ENCODE data around the gene SHMT2. TPM values are rescaled to one million over a fixed set of nuclear protein-coding genes. Genes with fewer than 3 reads are reported as not detected.

Gene SHMT2
- total and polyA plus RNA-seq, 2 of the 4 experiments (the other 2 are of a cell fraction) = 266 to 364 TPM

DNA sequence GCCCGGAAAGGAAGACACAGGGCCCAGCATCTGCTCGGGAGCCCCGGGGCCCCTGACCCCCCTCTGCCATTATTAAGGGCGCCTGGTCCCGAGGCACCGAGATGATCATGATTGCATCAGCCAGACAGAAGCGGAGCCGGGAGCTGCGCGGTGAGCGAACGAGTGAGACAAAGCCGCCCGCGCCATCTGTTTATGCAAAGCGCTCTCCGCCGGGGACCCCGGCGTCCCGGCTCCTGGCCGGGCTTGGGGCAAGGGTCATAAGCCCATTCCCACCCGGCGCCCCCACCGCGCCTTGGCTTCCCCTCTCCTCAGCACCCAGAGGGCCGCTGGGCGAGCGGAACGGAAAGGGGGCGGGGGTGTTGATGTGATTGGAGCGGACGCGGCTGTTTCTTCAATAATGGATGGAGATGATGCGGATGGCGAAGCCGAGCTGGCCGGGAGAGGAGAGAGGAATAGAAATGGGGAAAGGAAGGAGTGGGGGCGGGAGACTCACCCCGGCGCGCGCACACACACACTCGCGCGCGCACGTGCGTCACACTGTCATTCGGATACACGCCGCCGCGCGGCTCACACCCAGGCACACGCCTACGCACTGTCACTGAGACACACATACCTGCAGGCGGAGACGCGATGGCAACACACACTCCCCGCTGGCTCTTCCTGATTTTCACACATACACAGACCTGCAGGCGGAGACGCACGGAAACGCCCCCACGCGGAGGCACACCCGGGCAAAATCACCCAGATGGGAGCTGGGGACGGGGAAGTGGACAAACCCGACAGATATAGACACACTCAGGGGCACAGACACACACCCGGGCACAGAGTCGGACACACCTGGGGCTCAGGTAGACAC is 10.8 kb downstream of the SHMT2 start:
- in situ Hi-C loops (cut with MboI; ENCODE audit: low sequenced_read_pairs) = no loop called here

More for the DNA sequence above, 10.8 kb downstream of the SHMT2 start:
- peak overlapping the region; percentile 73 for H3K27ac ChIP-seq (ENCODE audit: insufficient read depth, low read length)
- peak overlapping the region; percentile 98 for H3K23ac ChIP-seq (ENCODE audit: low read depth, low read length)
- H3K9me3 ChIP-seq (ENCODE audit: control insufficient read depth, insufficient read depth, low read length) = no peaks in the 10 kb centered on the region
- WGBS, 2 experiments (ENCODE audit: extremely low coverage in 2 of 2, insufficient read length in 1 of 2) = 1% methylated on average over 21 of the region's 72 CpGs; no CpG with 5 or more reads in 1 of the 2 experiments
- peak overlapping the region; percentile 93 for H3K9ac ChIP-seq (ENCODE audit: low read depth, low read length)
- TF ChIP-seq SMC3 (IDR thresholded peaks at IDR 0.05; ENCODE audit: low read depth, low read length) = no peak
- TF ChIP-seq RCOR1 (IDR thresholded peaks at IDR 0.05; ENCODE audit: insufficient replicate concordance, low read length) = no peak
- no peak for TF ChIP-seq RFX5 (IDR thresholded peaks at IDR 0.05; ENCODE audit: low read depth, low read length)
- TF ChIP-seq BHLHE40 (IDR thresholded peaks at IDR 0.05; ENCODE audit: low read depth, low read length) = peak; percentile 93
- TF ChIP-seq NFE2L2 (IDR thresholded peaks at IDR 0.05; ENCODE audit: low read depth, low read length) = no peak
- TF ChIP-seq, protein P1, sequence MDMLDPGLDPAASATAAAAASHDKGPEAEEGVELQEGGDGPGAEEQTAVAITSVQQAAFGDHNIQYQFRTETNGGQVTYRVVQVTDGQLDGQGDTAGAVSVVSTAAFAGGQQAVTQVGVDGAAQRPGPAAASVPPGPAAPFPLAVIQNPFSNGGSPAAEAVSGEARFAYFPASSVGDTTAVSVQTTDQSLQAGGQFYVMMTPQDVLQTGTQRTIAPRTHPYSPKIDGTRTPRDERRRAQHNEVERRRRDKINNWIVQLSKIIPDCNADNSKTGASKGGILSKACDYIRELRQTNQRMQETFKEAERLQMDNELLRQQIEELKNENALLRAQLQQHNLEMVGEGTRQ (IDR thresholded peaks at IDR 0.05; ENCODE audit: low read depth, low read length) = no peak
- no peak for TF ChIP-seq CHD1 (IDR thresholded peaks at IDR 0.05; ENCODE audit: low read depth, low read length)
- peak; percentile 84 for TF ChIP-seq CEBPB (IDR thresholded peaks at IDR 0.05; ENCODE audit: low read depth, low read length)
- peak; percentile 95 for TF ChIP-seq MXI1 (IDR thresholded peaks at IDR 0.05; ENCODE audit: borderline replicate concordance, low read depth, low read length)
- peak; percentile 29; the same call in 1 of the 2 replicates for TF ChIP-seq POLR2A (IDR thresholded peaks at IDR 0.05; ENCODE audit: low read depth, low read length)
- H3K14ac ChIP-seq (replicated peaks; ENCODE audit: low read depth, low read length) = peak overlapping the region; percentile 94
- peak overlapping the region; percentile 55 for H3K4me3 ChIP-seq (ENCODE audit: insufficient read depth, low read depth, low read length)
- peaks cover 7% of the 10 kb centered on the region; the same call in 1 of the 2 replicates for H3K9me1 ChIP-seq (ENCODE audit: insufficient read depth, low read length)
- BruUV-seq (replicated peaks) = no TSS peak
- H2BK15ac ChIP-seq (ENCODE audit: low read depth, low read length) = 0 out of 3 replicates have a peak overlapping the region, but pooled peaks have one; percentile 16
- peaks cover 0 to 10% of the 10 kb centered on the region in 2 experiments; a peak in 1 of 4 replicates for H3K79me1 ChIP-seq (ENCODE audit: low read depth in 1 of 2, low read length in 2 of 2)
- peaks cover 3% of the 10 kb centered on the region; the same call in 1 of the 2 replicates for H3K36me3 ChIP-seq (ENCODE audit: control insufficient read depth, insufficient read depth, low read length)
- peak overlapping the region; percentile 23; the same call in 1 of the 2 replicates for H3K18ac ChIP-seq (ENCODE audit: low read depth, low read length)
- peaks cover 6% of the 10 kb centered on the region; the same call in 1 of the 2 replicates for H3K27me3 ChIP-seq (ENCODE audit: control insufficient read depth, insufficient read depth, low read length)
- peak overlapping the region; percentile 60 for H2BK5ac ChIP-seq (ENCODE audit: low read depth, low read length, poor library complexity, severe bottlenecking)
- H2AFZ ChIP-seq (replicated peaks; ENCODE audit: low read length, poor library complexity) = peak overlapping the region; percentile 92
- H2BK20ac ChIP-seq (ENCODE audit: low read depth, low read length) = no peak overlapping the region; the same call in 1 of the 2 replicates
- H4K91ac ChIP-seq (ENCODE audit: insufficient read depth, low read depth, low read length) = peak overlapping the region; percentile 94
- H2BK120ac ChIP-seq (ENCODE audit: low read depth, low read length) = peak overlapping the region; percentile 66
- peaks cover 17% of the 10 kb centered on the region for H3K4me1 ChIP-seq (ENCODE audit: control insufficient read depth, insufficient read depth, low read length)
- DNase-seq (peak; percentile 60), ATAC-seq (ENCODE audit: low read depth) (peak; percentile 9)
- peak overlapping the region; percentile 98 for H3K4ac ChIP-seq (ENCODE audit: low read depth, low read length)
- peak overlapping the region; percentile 92 for H3K4me2 ChIP-seq (ENCODE audit: low read depth, low read length)
- peaks cover 42% of the 10 kb centered on the region; the same call in 1 of the 2 replicates for H4K20me1 ChIP-seq (ENCODE audit: insufficient read depth, low read length)
- peak overlapping the region; percentile 93 for H2AK5ac ChIP-seq (ENCODE audit: low read depth, low read length)
- peak overlapping the region; percentile 69; the same call in 1 of the 2 replicates for H3K56ac ChIP-seq (ENCODE audit: extremely low read depth, insufficient read depth, low read length)
- intact Hi-C loops (cut with micrococcal nuclease) = loop anchor here (5.0 kb wide), 1 partner anchor 128 kb away; the partner anchor contains the start of gene STAT6
- peak overlapping the region; percentile 96 for H2AK9ac ChIP-seq (replicated peaks; ENCODE audit: low read depth, low read length, poor library complexity)
- peak overlapping the region; percentile 94 to 95; a peak in 3 of 4 replicates for H4K8ac ChIP-seq (ENCODE audit: low read depth in 2 of 2, low read length in 2 of 2)
- peak overlapping the region; percentile 62; the same call in 1 of the 2 replicates for H4K5ac ChIP-seq (ENCODE audit: low read depth, low read length)
- POLR2A ChIA-PET (ENCODE audit: unreplicated experiment) = interaction anchor here (0.6 to 1.3 kb wide), 3 partner anchors 11 to 377 kb away, joined by 3 to 4 read pairs (median 4); partner anchors contain the start of genes INHBE and SHMT2
- CTCF ChIA-PET = interaction anchor here (0.6 to 5.8 kb wide), 5 partner anchors 11 to 213 kb away, joined by 3 to 47 read pairs (median 4); partner anchors contain the start of gene SHMT2
- dilution Hi-C loops (cut with HindIII; ENCODE audit: low sequenced_read_pairs, unreplicated experiment) = no loop called here

All from IMR-90 (cell line).